Measurements from ENCODE around the gene C19orf38.

- TF ChIP-seq EZH2 (IDR thresholded peaks at IDR 0.05; ENCODE audit: borderline replicate concordance, low read depth, low read length, severe bottlenecking) (no peak), JUN (IDR thresholded peaks at IDR 0.05; ENCODE audit: borderline replicate concordance, insufficient read depth, insufficient read length, low read depth) (no peak), CTCF (IDR thresholded peaks at IDR 0.05; ENCODE audit: extremely low read depth in 1 of 2, insufficient read depth in 1 of 2, low read depth in 1 of 2, low read length in 2 of 2) (no peak), POLR2AphosphoS5 (IDR thresholded peaks at IDR 0.05; ENCODE audit: insufficient read depth, low read depth, low read length) (no peak), GATA2 (IDR thresholded peaks at IDR 0.05; ENCODE audit: insufficient read depth, insufficient read length, low read depth, low read length) (no peak), MAX (IDR thresholded peaks at IDR 0.05; ENCODE audit: insufficient read depth, insufficient read length) (no peak), POLR2A (IDR thresholded peaks at IDR 0.05; ENCODE audit: low read depth, low read length) (no peak)
These were observed 47.7 kb downstream of the C19orf38 start for GRCh38 chr19:10895920-10896319.

Measured in endothelial cell of umbilical vein (primary cell).